GM21528 (cell line): ENCODE measurements around the gene RAB38.

ENCODE experiments used
- ATAC-seq: cut with Tn5 transposase; IDR thresholded peaks from one replicate; pipeline ENCODE4 v1.9.1; 2021; ENCODE audit warnings: mild to moderate bottlenecking, moderate library complexity; ENCODE audit not compliant: unreplicated experiment, low FRiP score

RAB38 gene

GRCh38 chr11:88105951-88106350 is 69.3 kb downstream of the RAB38 start:
- no peak for ATAC-seq

DNA sequence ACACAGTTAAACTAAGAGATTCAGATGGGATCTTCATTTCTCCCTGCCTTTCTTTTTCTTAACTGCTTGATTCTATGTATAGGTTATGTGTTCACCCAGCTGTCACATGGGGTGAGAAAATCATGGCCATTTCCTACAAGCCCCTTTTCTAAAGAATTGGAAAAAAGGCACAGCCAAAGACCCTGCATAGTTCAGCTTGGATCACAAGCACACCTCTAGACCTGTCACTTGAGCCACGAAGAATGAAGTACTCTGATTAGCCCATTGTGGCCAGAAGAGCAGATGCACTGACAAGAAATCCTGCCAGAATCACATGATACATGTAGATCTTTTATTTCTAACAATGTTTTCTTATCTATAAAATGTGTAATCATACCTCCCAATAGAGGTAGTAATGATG is 69.7 kb downstream of the RAB38 start:
- no peak for ATAC-seq

- no peak for ATAC-seq
Measured at GRCh38 chr11:88104408-88104807, 70.8 kb downstream of the RAB38 start.

GRCh38 chr11:88103337-88104206 is 71.7 kb downstream of the RAB38 start:
- ATAC-seq, result peak; percentile 82

DNA sequence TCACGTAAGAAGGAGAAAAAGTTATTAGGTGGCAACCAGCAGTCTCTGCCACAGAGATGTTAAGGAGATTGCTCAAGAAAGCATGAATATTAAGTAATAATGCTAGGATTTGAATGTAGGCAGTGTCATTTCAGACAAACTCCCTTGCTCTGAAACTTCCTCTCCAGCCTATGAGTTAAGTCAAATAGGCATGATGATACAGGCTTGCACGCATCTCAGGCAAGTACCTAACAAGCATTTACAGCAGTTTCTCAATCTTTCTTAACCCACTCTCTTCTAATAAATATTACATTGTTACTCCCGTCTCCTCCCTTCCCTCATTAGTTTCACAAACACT is 72.7 kb downstream of the RAB38 start:
- no peak for ATAC-seq

DNA sequence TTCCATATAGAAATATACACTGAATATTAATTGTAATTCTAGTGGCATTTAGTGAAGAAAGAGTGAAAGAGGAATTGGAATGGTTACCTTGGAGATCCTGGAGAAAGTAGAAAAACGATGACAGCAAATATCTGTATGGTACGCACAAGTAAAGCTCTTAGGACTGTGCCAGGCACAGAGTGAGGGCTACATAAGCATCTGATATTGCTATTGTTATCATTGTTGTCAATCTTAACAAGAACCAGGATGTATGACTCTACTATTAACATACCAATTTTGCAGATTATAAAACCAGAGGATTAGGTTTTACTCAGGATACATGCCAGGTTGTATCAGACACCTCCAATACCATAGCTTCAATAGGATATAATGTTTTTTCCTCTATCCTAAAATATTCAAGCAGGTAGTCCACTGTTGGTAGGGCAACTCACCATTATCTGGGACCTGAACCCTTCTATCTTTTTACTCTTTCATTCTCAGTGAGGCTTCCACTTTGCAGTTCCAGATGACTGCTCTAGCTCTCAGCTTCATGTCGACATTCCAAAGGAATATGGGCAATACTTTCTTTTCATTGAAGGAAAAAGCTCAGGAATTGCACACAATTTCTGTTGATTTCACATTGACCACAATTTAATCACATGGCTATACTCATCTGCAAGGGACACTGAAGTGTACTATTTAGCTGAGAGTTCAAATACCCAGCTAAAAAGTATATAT is 73.2 kb downstream of the RAB38 start:
- ATAC-seq, result no peak

- ATAC-seq, result no peak
Measured at GRCh38 chr11:88100151-88100550, 75.1 kb downstream of the RAB38 start.

DNA sequence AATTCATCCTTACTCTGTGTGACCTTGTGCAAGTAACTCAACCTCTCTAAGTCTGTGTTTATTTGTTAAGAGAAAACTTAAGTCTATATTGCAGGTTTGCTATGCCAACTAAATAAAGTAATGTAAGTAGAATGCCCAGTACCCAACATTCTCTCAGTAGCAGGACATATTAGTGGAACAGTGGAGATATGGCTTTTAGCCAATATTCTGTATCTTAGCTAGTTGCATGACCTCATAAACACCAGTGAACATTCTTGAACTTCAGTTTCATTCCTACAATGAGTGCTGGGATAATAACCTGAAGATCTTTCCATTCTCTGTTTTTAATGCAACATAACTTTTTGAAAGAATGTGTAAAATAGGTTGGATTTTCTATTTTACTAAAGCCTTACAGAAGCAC is 77.0 kb downstream of the RAB38 start:
- ATAC-seq, result no peak

DNA sequence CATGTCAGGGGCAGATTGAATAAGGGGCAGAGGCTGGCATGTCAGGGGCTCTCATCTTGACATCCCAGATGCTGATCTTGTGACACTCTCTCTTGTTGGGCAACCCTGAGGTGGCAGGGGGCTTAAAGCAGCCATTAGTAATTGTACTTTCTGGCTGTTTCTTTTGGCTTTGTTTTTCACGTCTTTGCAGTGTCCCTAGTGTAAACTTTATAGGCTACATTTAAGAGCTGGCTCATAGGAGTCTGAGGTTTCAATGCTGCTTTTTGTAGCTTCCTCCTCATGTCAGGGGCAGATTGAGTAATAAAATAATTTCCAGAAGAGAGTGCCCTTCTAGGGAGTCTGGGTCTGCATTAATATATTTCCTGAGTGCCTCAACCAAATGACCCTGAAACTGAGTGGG is 86.1 kb downstream of the RAB38 start:
- no peak for ATAC-seq

DNA sequence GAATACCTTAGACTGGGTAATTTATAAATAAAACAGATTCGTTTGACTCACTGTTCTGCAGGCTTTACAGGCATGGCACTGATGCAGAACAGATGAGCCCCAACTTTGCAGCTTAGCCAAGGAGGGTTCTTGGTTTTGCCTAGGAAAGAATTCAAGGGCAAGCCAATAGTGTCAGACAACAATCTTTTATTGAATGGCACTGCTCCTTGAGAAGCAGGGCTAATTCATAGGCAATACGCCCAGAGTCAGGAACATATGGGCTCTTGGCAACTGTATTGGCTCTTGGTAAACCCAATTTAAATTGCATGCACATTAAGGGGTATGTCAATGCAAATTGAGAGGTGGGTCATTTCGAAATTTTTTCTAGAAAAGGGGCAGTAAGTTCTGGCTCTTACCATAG is 87.9 kb downstream of the RAB38 start:
- ATAC-seq, result no peak

- ATAC-seq, result no peak
Measured at GRCh38 chr11:88086297-88086696, 88.9 kb downstream of the RAB38 start.

DNA sequence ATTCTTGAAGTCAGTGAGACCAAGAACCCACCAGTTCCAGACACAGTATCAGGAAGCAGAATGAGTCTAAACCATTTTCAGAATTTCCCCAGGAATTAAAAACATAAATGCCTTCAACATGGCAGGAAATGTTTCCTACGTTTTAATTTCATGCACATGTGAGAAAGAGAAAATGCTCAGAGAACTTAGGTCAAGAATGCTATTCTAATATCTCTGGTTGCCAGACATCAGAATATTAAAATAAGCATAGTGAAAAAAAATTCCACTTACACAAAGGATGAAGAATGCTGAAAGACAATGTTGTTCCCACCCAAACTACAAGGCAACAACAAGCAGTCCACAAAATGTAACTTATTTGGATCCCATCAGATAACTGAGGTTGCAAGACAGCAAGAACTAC is 104.8 kb downstream of the RAB38 start:
- no peak for ATAC-seq

DNA sequence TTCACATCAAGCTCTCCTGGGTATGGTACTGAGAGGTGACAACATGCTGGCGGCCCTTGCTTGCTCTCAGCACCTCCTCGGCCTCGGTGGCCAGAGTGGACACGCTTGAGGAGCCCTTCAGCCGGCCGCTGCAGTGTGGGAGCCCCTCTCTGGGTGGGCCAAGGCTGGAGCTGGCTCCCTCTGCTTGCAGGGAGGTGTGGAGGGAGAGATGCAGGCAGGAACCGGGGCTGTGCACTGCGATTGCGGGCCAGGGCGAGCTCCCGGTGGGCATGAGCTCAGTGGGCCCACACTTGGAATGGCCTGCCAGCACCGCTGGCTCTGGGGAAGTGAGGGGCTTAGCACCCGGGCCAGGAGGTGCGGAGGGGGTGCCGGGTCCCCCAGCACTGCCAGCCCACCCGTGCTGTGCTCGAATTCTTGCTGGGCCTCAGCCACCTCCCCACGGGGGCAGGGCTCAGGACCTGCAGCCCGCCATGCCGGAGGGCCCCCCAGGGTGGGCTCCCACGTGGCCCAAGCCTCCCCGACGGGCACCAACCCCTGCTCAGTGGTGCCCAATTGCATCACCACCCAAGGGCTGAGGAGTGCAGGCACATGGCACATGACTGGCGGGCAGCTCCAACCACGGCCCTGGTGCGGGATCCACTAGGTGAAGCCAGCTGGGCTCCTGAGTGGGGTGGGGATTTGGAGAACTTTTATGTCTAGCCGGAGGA is 106.2 kb downstream of the RAB38 start:
- ATAC-seq, result no peak

DNA sequence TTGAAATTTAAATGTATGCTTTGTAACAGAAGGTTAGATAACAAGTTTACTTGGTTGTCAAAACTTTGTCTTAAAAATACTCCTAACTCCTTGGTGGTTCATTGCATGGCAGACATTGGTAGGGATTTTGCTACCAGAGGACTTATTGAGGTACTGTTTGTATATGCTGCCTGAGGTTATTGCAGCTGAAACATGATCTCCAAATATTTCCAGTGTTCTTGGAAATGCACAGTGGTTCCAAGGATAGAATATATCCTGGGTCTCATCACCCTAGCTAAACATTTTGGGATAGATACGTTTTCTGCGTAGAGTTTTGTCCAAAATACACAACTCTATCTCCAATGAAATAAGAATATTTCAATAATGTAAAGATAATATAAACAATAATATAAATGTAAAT is 109.2 kb downstream of the RAB38 start:
- no peak for ATAC-seq

DNA sequence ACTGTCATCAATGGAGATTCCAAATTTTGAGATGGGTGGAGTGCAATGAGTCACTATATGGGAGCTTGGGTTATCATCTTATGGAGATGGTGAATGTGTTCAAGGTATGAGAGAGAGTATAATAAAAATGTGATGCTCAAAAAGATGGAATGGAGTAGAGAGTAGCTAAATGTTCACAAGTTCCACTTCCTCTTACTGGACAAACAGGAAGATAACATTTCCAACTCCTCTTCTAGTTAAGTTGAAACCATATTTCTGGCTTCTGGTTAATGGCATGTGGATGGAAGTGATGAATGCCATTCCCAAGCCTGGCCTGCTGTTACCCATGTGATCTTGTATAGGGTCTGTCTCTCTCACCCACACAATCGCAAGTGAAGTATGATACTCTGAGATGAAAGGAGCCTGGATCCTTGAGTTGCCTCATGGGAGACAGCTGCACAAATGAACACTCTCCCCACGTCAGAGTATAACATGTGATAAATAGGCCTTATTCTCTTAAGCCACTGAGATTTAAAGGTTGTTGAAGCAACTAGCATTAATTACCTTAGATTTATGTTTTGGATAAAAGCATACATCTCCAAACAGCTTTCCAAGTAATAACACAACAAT is 111.0 kb downstream of the RAB38 start:
- no peak for ATAC-seq
